Sigmoid colon (tissue), 4 donors: ENCODE results near the gene RAPGEF2.

Experiments used
- POLR2A ChIP-seq, 2 donors: fragments of 450-650 bp; IDR thresholded peaks; one replicate each; pipeline ENCODE4 v1.6.1; 2016; ENCODE audit warnings: antibody characterized with exemption in 2 of 2, mild to moderate bottlenecking in 2 of 2, moderate library complexity in 2 of 2
- POLR2AphosphoS5 ChIP-seq, 4 donors: sonication (generic); formaldehyde crosslinking; IDR thresholded peaks; one replicate each; pipeline ENCODE4 v1.6.1; 2017; ENCODE audit warnings: antibody characterized with exemption in 4 of 4

DNA sequence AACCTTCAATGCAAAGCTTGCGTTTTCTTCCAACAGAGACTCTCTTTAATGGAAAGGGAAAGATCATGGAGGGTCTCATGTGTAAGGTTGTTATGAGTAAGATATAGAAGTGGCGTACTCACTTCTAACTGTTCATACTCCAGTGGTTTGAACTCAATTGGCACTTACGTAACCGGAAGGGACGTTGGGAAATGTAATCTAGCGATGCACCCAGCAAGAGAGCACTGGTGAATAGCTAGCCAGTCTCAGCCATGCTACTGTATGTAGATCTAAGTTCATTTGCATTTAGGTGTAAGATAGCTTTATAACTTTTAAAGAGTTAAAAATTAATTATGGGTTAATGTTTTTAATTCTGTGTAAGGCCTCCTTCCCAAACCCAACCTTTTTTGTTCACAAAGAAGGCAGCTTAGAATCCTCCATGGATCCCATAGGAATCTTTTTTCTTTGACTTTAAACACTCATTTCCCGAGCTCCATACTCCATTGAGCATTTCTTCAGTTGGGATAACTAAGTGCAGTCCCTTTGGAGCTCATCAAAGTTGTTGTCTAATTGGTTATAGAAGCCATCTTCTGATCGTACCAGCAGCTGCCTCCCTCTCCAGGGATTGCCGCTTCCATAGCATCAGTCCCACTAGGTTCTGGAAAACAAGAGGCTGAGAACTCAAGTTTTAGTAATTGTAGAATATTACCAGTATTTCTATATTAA is 191.1 kb downstream of the RAPGEF2 start:
- TF ChIP-seq POLR2AphosphoS5 (IDR thresholded peaks at IDR 0.05) (no peak), POLR2A (IDR thresholded peaks at IDR 0.05) (no peak)
